SK-N-MC (cell line): Measurements from ENCODE around the gene TSFM.

Experiments used
- EZH2 ChIP-seq: fragments of 200-600 bp; sonication (generic); IDR thresholded peaks from one replicate; pipeline ENCODE4 v1.6.1; 2017; ENCODE audit warnings: antibody characterized with exemption
- POLR2AphosphoS5 ChIP-seq: IDR thresholded peaks from 2 replicates; pipeline ENCODE4 v1.6.1; 2012; ENCODE audit warnings: mild to moderate bottlenecking, low read depth, low read length, borderline replicate concordance

GRCh38 chr12:57826400-57826799, 43.8 kb downstream of the TSFM start:
- TF ChIP-seq POLR2AphosphoS5 (no peak), EZH2 (no peak)
